HepG2 (cell line): ENCODE measurements around the gene ADIPOR2. TPM values are rescaled to one million over a fixed set of nuclear protein-coding genes. Genes with fewer than 3 reads are reported as not detected.

Experiments used
- ARID2 ChIP-seq: sonication (generic); formaldehyde crosslinking; IDR thresholded peaks from 2 replicates; pipeline ENCODE4 v1.8.1; 2022; ENCODE audit warnings: mild to moderate bottlenecking, missing genetic modification reagents, borderline replicate concordance
- PAWR ChIP-seq: sonication (generic); formaldehyde crosslinking; IDR thresholded peaks from 2 replicates; pipeline ENCODE4 v1.4.0; 2020; ENCODE audit warnings: missing genetic modification reagents, mild to moderate bottlenecking, borderline replicate concordance
- TP53 ChIP-seq: sonication (generic); formaldehyde crosslinking; conservative IDR thresholded peaks from 2 replicates; pipeline ENCODE4 v1.4.0; 2020; ENCODE audit warnings: missing genetic modification reagents
- ZNF615 ChIP-seq: sonication (generic); formaldehyde crosslinking; IDR thresholded peaks from 2 replicates; pipeline ENCODE4 v1.5.0; 2020; ENCODE audit warnings: mild to moderate bottlenecking, missing genetic modification reagents, borderline replicate concordance
- ZSCAN30 ChIP-seq: sonication (generic); formaldehyde crosslinking; IDR thresholded peaks from 2 replicates; pipeline ENCODE4 v1.5.0; 2020; ENCODE audit warnings: mild to moderate bottlenecking, missing genetic modification reagents
- polyA plus RNA-seq, 8 experiments: library from polyadenylated mRNA; depleted of rRNA in 3 of 8; stranded (reverse) in 7 of 8; unstranded in 1 of 8; fragments of >200 nt; fragmentation: Illumina TruSeq in 4 of 8; extraction: Trizol in 4 of 8; gene quantifications; 2 replicates each; pipeline versions ENCODE4 v1.2.1 to v1.2.3, GENCODE V29; 2011 to 2016; ENCODE audit warnings: low read depth in 4 of 8, missing spikeins in 1 of 8, mixed read lengths in 1 of 8; ENCODE audit not compliant: insufficient read depth in 1 of 8
- total RNA-seq, 5 experiments: library from RNA; depleted of rRNA; stranded (reverse); fragments of >200 nt; fragmentation: Illumina TruSeq; extraction: Trizol; gene quantifications; 2 replicates each; pipeline ENCODE4 v1.2.3, GENCODE V29; 2016; ENCODE audit warnings: low read depth in 1 of 5
- TF ChIP-seq, protein P1 (sequence below): IDR thresholded peaks from 2 replicates; pipeline ENCODE4 v1.6.1; 2016; ENCODE audit warnings: missing compliant biosample characterization, missing genetic modification reagents, borderline replicate concordance
- TF ChIP-seq, protein P2 (sequence below): fragments of 450-650 bp; IDR thresholded peaks from 2 replicates; pipeline ENCODE4 v1.6.1; 2017; ENCODE audit warnings: mild to moderate bottlenecking
- TF ChIP-seq, protein P3 (sequence below): sonication (generic); formaldehyde crosslinking; IDR thresholded peaks from 2 replicates; pipeline ENCODE4 v1.5.0; 2020; ENCODE audit warnings: missing genetic modification reagents, mild to moderate bottlenecking, borderline replicate concordance
- TF ChIP-seq, protein P4 (sequence below): sonication (generic); formaldehyde crosslinking; IDR thresholded peaks from 2 replicates; pipeline ENCODE4 v1.4.0; 2020; ENCODE audit warnings: missing genetic modification reagents, borderline replicate concordance
- TF ChIP-seq, protein P5 (sequence below): fragments of 450-650 bp; IDR thresholded peaks from 2 replicates; pipeline ENCODE4 v1.6.1; 2017

ADIPOR2 gene
- total and polyA plus RNA-seq, 2 of the 13 experiments (the other 11 are each of a cell fraction or from before 2014, with no cell fraction given) = 35.2 to 52.2 TPM

DNA sequence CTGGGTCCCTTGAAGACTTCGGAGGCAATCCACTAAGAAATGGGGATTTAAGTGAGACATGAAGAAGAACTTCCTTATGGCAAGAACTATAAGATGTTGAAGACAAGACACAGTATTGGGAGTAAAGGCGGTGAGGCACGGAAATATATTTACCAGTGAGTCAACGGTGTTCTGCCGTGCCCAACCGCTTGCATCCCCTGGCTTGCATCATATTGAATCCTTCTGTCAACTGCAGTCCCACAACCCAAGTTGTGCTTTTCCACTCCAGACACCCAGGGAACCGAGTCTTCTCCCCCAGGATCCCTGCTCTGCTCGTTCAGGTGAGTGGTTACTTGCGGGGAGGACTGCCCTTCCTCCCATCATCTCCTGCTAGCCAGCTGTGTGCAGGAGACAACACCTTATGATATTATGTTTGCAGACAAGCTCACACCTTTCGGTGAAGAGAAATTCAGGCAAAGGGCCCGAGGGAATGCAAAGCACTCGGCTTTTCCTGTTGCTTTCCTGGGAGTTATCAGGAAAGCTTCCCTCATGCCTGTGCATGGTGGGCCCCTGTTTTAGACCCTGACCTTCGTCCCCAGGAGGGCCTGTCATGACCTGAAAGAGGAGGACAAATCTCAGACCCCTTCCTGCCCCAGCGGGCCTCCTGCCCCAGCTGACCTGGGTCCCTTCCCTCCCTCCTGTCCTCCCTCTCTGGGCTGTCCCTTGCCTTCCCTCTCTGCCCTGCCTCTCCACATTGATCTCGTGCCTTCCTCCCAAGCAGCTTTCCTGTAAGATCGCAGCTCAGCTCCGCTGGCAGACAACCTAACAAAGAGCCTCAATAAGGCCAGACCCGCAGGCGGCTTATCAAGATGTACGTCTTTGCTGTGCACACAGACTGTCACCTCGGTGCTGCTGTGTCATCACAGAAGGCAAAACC is 125.2 kb downstream of the ADIPOR2 start (continued):
- TF ChIP-seq, protein P1, sequence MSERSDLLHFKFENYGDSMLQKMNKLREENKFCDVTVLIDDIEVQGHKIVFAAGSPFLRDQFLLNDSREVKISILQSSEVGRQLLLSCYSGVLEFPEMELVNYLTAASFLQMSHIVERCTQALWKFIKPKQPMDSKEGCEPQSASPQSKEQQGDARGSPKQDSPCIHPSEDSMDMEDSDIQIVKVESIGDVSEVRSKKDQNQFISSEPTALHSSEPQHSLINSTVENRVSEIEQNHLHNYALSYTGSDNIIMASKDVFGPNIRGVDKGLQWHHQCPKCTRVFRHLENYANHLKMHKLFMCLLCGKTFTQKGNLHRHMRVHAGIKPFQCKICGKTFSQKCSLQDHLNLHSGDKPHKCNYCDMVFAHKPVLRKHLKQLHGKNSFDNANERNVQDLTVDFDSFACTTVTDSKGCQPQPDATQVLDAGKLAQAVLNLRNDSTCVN (CRISPR knock-in tag) = no peak
- TF ChIP-seq, protein P2, sequence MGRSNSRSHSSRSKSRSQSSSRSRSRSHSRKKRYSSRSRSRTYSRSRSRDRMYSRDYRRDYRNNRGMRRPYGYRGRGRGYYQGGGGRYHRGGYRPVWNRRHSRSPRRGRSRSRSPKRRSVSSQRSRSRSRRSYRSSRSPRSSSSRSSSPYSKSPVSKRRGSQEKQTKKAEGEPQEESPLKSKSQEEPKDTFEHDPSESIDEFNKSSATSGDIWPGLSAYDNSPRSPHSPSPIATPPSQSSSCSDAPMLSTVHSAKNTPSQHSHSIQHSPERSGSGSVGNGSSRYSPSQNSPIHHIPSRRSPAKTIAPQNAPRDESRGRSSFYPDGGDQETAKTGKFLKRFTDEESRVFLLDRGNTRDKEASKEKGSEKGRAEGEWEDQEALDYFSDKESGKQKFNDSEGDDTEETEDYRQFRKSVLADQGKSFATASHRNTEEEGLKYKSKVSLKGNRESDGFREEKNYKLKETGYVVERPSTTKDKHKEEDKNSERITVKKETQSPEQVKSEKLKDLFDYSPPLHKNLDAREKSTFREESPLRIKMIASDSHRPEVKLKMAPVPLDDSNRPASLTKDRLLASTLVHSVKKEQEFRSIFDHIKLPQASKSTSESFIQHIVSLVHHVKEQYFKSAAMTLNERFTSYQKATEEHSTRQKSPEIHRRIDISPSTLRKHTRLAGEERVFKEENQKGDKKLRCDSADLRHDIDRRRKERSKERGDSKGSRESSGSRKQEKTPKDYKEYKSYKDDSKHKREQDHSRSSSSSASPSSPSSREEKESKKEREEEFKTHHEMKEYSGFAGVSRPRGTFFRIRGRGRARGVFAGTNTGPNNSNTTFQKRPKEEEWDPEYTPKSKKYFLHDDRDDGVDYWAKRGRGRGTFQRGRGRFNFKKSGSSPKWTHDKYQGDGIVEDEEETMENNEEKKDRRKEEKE = no peak
- TF ChIP-seq, protein P3, sequence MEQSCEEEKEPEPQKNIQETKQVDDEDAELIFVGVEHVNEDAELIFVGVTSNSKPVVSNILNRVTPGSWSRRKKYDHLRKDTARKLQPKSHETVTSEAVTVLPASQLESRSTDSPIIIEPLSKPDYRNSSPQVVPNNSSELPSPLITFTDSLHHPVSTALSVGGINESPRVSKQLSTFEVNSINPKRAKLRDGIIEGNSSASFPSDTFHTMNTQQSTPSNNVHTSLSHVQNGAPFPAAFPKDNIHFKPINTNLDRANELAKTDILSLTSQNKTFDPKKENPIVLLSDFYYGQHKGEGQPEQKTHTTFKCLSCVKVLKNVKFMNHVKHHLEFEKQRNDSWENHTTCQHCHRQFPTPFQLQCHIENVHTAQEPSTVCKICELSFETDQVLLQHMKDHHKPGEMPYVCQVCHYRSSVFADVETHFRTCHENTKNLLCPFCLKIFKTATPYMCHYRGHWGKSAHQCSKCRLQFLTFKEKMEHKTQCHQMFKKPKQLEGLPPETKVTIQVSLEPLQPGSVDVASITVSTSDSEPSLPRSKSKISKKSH (CRISPR knock-in tag) = no peak
- no peak for TF ChIP-seq ARID2 (CRISPR knock-in tag)
- TF ChIP-seq TP53 = no peak
- TF ChIP-seq, protein P4, sequence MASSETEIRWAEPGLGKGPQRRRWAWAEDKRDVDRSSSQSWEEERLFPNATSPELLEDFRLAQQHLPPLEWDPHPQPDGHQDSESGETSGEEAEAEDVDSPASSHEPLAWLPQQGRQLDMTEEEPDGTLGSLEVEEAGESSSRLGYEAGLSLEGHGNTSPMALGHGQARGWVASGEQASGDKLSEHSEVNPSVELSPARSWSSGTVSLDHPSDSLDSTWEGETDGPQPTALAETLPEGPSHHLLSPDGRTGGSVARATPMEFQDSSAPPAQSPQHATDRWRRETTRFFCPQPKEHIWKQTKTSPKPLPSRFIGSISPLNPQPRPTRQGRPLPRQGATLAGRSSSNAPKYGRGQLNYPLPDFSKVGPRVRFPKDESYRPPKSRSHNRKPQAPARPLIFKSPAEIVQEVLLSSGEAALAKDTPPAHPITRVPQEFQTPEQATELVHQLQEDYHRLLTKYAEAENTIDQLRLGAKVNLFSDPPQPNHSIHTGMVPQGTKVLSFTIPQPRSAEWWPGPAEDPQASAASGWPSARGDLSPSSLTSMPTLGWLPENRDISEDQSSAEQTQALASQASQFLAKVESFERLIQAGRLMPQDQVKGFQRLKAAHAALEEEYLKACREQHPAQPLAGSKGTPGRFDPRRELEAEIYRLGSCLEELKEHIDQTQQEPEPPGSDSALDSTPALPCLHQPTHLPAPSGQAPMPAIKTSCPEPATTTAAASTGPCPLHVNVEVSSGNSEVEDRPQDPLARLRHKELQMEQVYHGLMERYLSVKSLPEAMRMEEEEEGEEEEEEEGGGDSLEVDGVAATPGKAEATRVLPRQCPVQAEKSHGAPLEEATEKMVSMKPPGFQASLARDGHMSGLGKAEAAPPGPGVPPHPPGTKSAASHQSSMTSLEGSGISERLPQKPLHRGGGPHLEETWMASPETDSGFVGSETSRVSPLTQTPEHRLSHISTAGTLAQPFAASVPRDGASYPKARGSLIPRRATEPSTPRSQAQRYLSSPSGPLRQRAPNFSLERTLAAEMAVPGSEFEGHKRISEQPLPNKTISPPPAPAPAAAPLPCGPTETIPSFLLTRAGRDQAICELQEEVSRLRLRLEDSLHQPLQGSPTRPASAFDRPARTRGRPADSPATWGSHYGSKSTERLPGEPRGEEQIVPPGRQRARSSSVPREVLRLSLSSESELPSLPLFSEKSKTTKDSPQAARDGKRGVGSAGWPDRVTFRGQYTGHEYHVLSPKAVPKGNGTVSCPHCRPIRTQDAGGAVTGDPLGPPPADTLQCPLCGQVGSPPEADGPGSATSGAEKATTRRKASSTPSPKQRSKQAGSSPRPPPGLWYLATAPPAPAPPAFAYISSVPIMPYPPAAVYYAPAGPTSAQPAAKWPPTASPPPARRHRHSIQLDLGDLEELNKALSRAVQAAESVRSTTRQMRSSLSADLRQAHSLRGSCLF (CRISPR knock-in tag) = no peak
- no peak for TF ChIP-seq ZSCAN30 (CRISPR knock-in tag)
- no peak for TF ChIP-seq PAWR (CRISPR knock-in tag)
- no peak for TF ChIP-seq ZNF615 (CRISPR knock-in tag)
- TF ChIP-seq, protein P5, sequence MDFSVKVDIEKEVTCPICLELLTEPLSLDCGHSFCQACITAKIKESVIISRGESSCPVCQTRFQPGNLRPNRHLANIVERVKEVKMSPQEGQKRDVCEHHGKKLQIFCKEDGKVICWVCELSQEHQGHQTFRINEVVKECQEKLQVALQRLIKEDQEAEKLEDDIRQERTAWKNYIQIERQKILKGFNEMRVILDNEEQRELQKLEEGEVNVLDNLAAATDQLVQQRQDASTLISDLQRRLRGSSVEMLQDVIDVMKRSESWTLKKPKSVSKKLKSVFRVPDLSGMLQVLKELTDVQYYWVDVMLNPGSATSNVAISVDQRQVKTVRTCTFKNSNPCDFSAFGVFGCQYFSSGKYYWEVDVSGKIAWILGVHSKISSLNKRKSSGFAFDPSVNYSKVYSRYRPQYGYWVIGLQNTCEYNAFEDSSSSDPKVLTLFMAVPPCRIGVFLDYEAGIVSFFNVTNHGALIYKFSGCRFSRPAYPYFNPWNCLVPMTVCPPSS = no peak
